Measurements from ENCODE around the gene ERMP1.

Gene ERMP1

GRCh38 chr9:5773324-5773999 lies 59.5 kb downstream of the ERMP1 start:
- no peak for DNase-seq

GRCh38 chr9:5767968-5768932 lies 64.7 kb downstream of the ERMP1 start:
- no peak for DNase-seq

GRCh38 chr9:5764130-5764868 lies 68.6 kb downstream of the ERMP1 start:
- no peak for DNase-seq

- no peak for DNase-seq
Observed at GRCh38 chr9:5762421-5762820, 70.5 kb downstream of the ERMP1 start.

- no peak for DNase-seq
Observed at GRCh38 chr9:5760338-5760737, 72.6 kb downstream of the ERMP1 start.

- no peak for DNase-seq
Observed at GRCh38 chr9:5756633-5757032, 76.3 kb downstream of the ERMP1 start.

GRCh38 chr9:5750569-5750968 lies 82.3 kb downstream of the ERMP1 start:
- DNase-seq: no peak

- no peak for DNase-seq
Observed at GRCh38 chr9:5749306-5749705, 83.6 kb downstream of the ERMP1 start.

GRCh38 chr9:5748438-5748837 lies 84.5 kb downstream of the ERMP1 start:
- DNase-seq: no peak

- DNase-seq: no peak
Observed at GRCh38 chr9:5743109-5743508, 89.8 kb downstream of the ERMP1 start.

GRCh38 chr9:5736563-5737346 lies 96.2 kb downstream of the ERMP1 start:
- DNase-seq: no peak

- DNase-seq: no peak
Observed at GRCh38 chr9:5735072-5735471, 97.8 kb downstream of the ERMP1 start.
